IMR-90 (cell line): ENCODE data around the gene TDRD3. TPM values are rescaled to one million over a fixed set of nuclear protein-coding genes. Genes with fewer than 3 reads are reported as not detected.

ENCODE experiments used
- ATAC-seq: fragments of 200-7000 bp; cut with Tn5 transposase; 2 replicates; pipeline ENCODE4 v1.9.1; 2020; ENCODE audit warnings: low read depth, mild to moderate bottlenecking, moderate library complexity
- BruUV-seq: library from RNA; stranded (reverse); fragments of 400-500 nt; replicated peaks from 2 replicates; lab custom pipeline; 2021; lab: Mats Ljungman, UMichigan
- CTCF ChIA-PET: fragments of 300-600 bp; formaldehyde crosslinking; extraction: SDS; loops from one replicate; lab custom pipeline; 2021; ENCODE audit warnings: antibody characterized with exemption; lab: Yijun Ruan, JAX
- POLR2A ChIA-PET: fragments of 300-600 bp; sonication (Branson Sonifier 250); formaldehyde crosslinking; loops from one replicate; lab custom pipeline; 2022; ENCODE audit warnings: antibody characterized with exemption; ENCODE audit not compliant: unreplicated experiment; lab: Charles Lee
- DNase-seq: peaks from one replicate; pipeline ENCODE4 v3.0.0; 2013
- H2AFZ ChIP-seq: replicated peaks from 2 replicates; pipeline ENCODE3; 2013; ENCODE audit warnings: low read length, mild to moderate bottlenecking; ENCODE audit not compliant: poor library complexity
- H2AK5ac ChIP-seq: 2 replicates; pipeline ENCODE4 v1.6.1; 2013; ENCODE audit warnings: low read depth, low read length, inconsistent platforms
- H2AK9ac ChIP-seq: replicated peaks from 2 replicates; pipeline ENCODE3; 2013; ENCODE audit warnings: mild to moderate bottlenecking, low read depth, low read length, moderate library complexity; ENCODE audit not compliant: poor library complexity
- H2BK120ac ChIP-seq: 2 replicates; pipeline ENCODE4 v1.6.1; 2013; ENCODE audit warnings: low read depth, low read length, inconsistent platforms
- H2BK15ac ChIP-seq: 3 replicates; pipeline ENCODE4 v1.6.1; 2013; ENCODE audit warnings: low read depth, low read length, inconsistent platforms
- H2BK20ac ChIP-seq: 2 replicates; pipeline ENCODE4 v1.6.1; 2013; ENCODE audit warnings: low read depth, mild to moderate bottlenecking, inconsistent platforms, low read length, moderate library complexity
- H2BK5ac ChIP-seq: 2 replicates; pipeline ENCODE4 v1.6.1; 2013; ENCODE audit warnings: mild to moderate bottlenecking, low read depth, low read length, inconsistent platforms; ENCODE audit not compliant: poor library complexity, severe bottlenecking
- H3K14ac ChIP-seq: replicated peaks from 2 replicates; pipeline ENCODE4 v1.6.1; 2013; ENCODE audit warnings: low read depth, low read length, inconsistent platforms
- H3K18ac ChIP-seq: 2 replicates; pipeline ENCODE4 v1.6.1; 2013; ENCODE audit warnings: low read depth, low read length, control low read depth
- H3K23ac ChIP-seq: 2 replicates; pipeline ENCODE4 v1.6.1; 2013; ENCODE audit warnings: low read depth, low read length, inconsistent platforms
- H3K27ac ChIP-seq: 2 replicates; pipeline ENCODE4 v1.5.1; 2013; ENCODE audit warnings: mild to moderate bottlenecking, control low read depth, low read length; ENCODE audit not compliant: insufficient read depth
- H3K27me3 ChIP-seq: 2 replicates; pipeline ENCODE4 v1.6.1; 2013; ENCODE audit warnings: low read length; ENCODE audit not compliant: control insufficient read depth, insufficient read depth
- H3K36me3 ChIP-seq: 2 replicates; pipeline ENCODE4 v1.6.1; 2013; ENCODE audit warnings: low read length, mixed read lengths; ENCODE audit not compliant: control insufficient read depth, insufficient read depth
- H3K4ac ChIP-seq: 2 replicates; pipeline ENCODE4 v1.6.1; 2013; ENCODE audit warnings: low read depth, low read length, inconsistent platforms
- H3K4me1 ChIP-seq: 2 replicates; pipeline ENCODE4 v1.6.1; 2013; ENCODE audit warnings: low read length, mixed read lengths; ENCODE audit not compliant: control insufficient read depth, insufficient read depth
- H3K4me2 ChIP-seq: 2 replicates; pipeline ENCODE4 v1.6.1; 2013; ENCODE audit warnings: low read depth, mild to moderate bottlenecking, control low read depth, low read length, moderate library complexity
- H3K4me3 ChIP-seq: 2 replicates; pipeline ENCODE4 v1.5.1; 2013; ENCODE audit warnings: low read depth, mild to moderate bottlenecking, control low read depth, low read length, moderate library complexity; ENCODE audit not compliant: insufficient read depth
- H3K56ac ChIP-seq: 2 replicates; pipeline ENCODE4 v1.6.1; 2013; ENCODE audit warnings: low read length, inconsistent platforms; ENCODE audit not compliant: insufficient read depth; ENCODE audit errors: extremely low read depth
- H3K79me1 ChIP-seq, 2 experiments: 2 replicates each; pipeline ENCODE4 v1.6.1; 2013; ENCODE audit warnings: low read length in 2 of 2, inconsistent platforms in 1 of 2, low read depth in 1 of 2
- H3K9ac ChIP-seq: 2 replicates; pipeline ENCODE4 v1.6.1; 2013; ENCODE audit warnings: low read depth, low read length, control low read depth
- H3K9me1 ChIP-seq: 2 replicates; pipeline ENCODE4 v1.6.1; 2013; ENCODE audit warnings: low read length, inconsistent platforms; ENCODE audit not compliant: insufficient read depth
- H3K9me3 ChIP-seq: 2 replicates; pipeline ENCODE4 v1.6.1; 2013; ENCODE audit warnings: low read length; ENCODE audit not compliant: control insufficient read depth, insufficient read depth
- H4K20me1 ChIP-seq: 2 replicates; pipeline ENCODE4 v1.6.1; 2013; ENCODE audit warnings: low read length, inconsistent platforms; ENCODE audit not compliant: insufficient read depth
- H4K5ac ChIP-seq: 2 replicates; pipeline ENCODE4 v1.6.1; 2013; ENCODE audit warnings: mild to moderate bottlenecking, low read depth, low read length, control low read depth
- H4K8ac ChIP-seq, 2 experiments: 2 replicates each; pipeline ENCODE4 v1.6.1; 2013; ENCODE audit warnings: low read depth in 2 of 2, low read length in 2 of 2, control low read depth in 1 of 2, inconsistent platforms in 1 of 2
- H4K91ac ChIP-seq: 2 replicates; pipeline ENCODE4 v1.6.1; 2013; ENCODE audit warnings: low read depth, low read length, inconsistent platforms; ENCODE audit not compliant: insufficient read depth
- CHD1 ChIP-seq: IDR thresholded peaks from 2 replicates; pipeline ENCODE4 v1.6.1; 2012; ENCODE audit warnings: low read depth, low read length, improper control_type of control experiment
- FOS ChIP-seq: fragments of 150-350 bp; IDR thresholded peaks from 2 replicates; pipeline ENCODE4 v1.6.1; 2016; ENCODE audit warnings: low read depth, low read length
- MAFK ChIP-seq: IDR thresholded peaks from 2 replicates; pipeline ENCODE4 v1.6.1; 2012; ENCODE audit warnings: low read depth, low read length, improper control_type of control experiment
- MAZ ChIP-seq: IDR thresholded peaks from 2 replicates; pipeline ENCODE4 v1.6.1; 2012; ENCODE audit warnings: low read depth, mild to moderate bottlenecking, low read length, improper control_type of control experiment, moderate library complexity, borderline replicate concordance
- POLR2A ChIP-seq: IDR thresholded peaks from 2 replicates; pipeline ENCODE4 v1.6.1; 2012; ENCODE audit warnings: mild to moderate bottlenecking, low read depth, low read length
- dilution Hi-C: fragments of 300-500 bp; cut with HindIII; formaldehyde crosslinking; loops from one replicate; pipeline ENCODE4 v1.14.3; 2018; ENCODE audit warnings: low sequenced_read_pairs; ENCODE audit not compliant: unreplicated experiment
- in situ Hi-C: fragments of 300-500 bp; cut with MboI; formaldehyde crosslinking; loops from 3 replicates; pipeline ENCODE4 v1.14.3; 2019; ENCODE audit warnings: low sequenced_read_pairs, inconsistent platforms, mixed read lengths
- intact Hi-C: fragments of 100-400 bp; cut with micrococcal nuclease; formaldehyde crosslinking; loops from 2 replicates; pipeline ENCODE4 v1.10.0; 2022
- polyA plus RNA-seq, 3 experiments: library from polyadenylated mRNA; depleted of rRNA; stranded (reverse); fragments of >200 nt; gene quantifications; 2 replicates each; pipeline ENCODE4 v1.2.3, GENCODE V29; 2012; ENCODE audit warnings: low replicate concordance in 1 of 3
- total RNA-seq: library from RNA; depleted of rRNA; stranded (reverse); fragments of >200 nt; gene quantifications from 2 replicates; pipeline ENCODE4 v1.2.3, GENCODE V29; 2012
- TF ChIP-seq, protein P1 (sequence below): fragments of 150-350 bp; IDR thresholded peaks from 2 replicates; pipeline ENCODE4 v1.6.1; 2017; ENCODE audit warnings: mild to moderate bottlenecking, antibody characterized with exemption, low read length, low read depth

The TDRD3 gene
- total and polyA plus RNA-seq, 2 of the 4 experiments (the other 2 are of a cell fraction): 3.9 to 12.0 TPM

DNA sequence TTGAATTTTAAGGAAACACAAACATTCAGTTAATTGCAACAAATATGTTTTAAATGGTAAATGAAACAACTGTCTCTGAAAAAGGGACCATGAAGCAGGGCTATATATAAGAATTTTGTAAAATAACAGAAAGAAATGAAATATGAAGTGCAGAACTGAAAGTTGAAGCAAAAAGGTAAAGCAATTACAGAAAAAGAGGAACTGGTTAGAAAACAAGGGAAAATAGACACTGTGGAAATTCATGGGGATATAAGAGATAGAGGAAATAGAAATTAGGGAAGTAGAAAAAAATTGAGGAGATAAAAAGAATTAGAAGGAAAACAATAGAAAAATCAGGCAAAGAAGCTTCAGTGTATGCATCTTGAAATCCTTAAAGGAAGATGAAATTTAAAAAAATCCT, 40.0 kb upstream of the TDRD3 start:
- no peak for ATAC-seq
- H3K9me3 ChIP-seq: no peaks in the 10 kb centered on the region

More for the DNA sequence above, 40.0 kb upstream of the TDRD3 start:
- dilution Hi-C loops: no loop called here
- Histone ChIP-seq H3K14ac (no peak overlapping the region), H3K79me1 (no peaks in the 10 kb centered on the region), H2BK20ac (no peak overlapping the region), H3K56ac (no peak overlapping the region), H3K36me3 (no peaks in the 10 kb centered on the region), H3K4me3 (no peak overlapping the region), H2AFZ (no peak overlapping the region), H2BK15ac (no peak overlapping the region), H4K5ac (no peak overlapping the region), H4K8ac (no peak overlapping the region), H2BK120ac (no peak overlapping the region), H3K4me1 (no peaks in the 10 kb centered on the region), H2AK9ac (no peak overlapping the region), H3K27me3 (no peaks in the 10 kb centered on the region; the same call in none of the 2 replicates), H3K4me2 (no peak overlapping the region), H3K23ac (no peak overlapping the region), H3K9me1 (no peaks in the 10 kb centered on the region), H4K20me1 (no peaks in the 10 kb centered on the region), H2BK5ac (no peak overlapping the region), H3K27ac (no peak overlapping the region), H4K91ac (no peak overlapping the region), H3K9ac (no peak overlapping the region), H3K4ac (no peak overlapping the region), H2AK5ac (no peak overlapping the region), H3K18ac (no peak overlapping the region)
- intact Hi-C loops: no loop called here
- no TSS peak for BruUV-seq
- DNase-seq: no peak
- no peak for TF ChIP-seq MAZ
- TF ChIP-seq MAFK: no peak
- TF ChIP-seq, protein P1, sequence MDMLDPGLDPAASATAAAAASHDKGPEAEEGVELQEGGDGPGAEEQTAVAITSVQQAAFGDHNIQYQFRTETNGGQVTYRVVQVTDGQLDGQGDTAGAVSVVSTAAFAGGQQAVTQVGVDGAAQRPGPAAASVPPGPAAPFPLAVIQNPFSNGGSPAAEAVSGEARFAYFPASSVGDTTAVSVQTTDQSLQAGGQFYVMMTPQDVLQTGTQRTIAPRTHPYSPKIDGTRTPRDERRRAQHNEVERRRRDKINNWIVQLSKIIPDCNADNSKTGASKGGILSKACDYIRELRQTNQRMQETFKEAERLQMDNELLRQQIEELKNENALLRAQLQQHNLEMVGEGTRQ: no peak
- no peak for TF ChIP-seq POLR2A
- TF ChIP-seq CHD1: no peak
- no peak for TF ChIP-seq FOS
- POLR2A ChIA-PET: no interaction called here
- CTCF ChIA-PET: no interaction called here
- in situ Hi-C loops: no loop called here
